Measurements from ENCODE around the gene KRTAP10-4. TPM values are rescaled to one million over a fixed set of nuclear protein-coding genes. Genes with fewer than 3 reads are reported as not detected.

The KRTAP10-4 gene
- total and polyA plus RNA-seq, 10 of the 15 experiments (the other 5 are each of a cell fraction or from before 2014, with no cell fraction given), result not detected

- TF ChIP-seq, protein P1, sequence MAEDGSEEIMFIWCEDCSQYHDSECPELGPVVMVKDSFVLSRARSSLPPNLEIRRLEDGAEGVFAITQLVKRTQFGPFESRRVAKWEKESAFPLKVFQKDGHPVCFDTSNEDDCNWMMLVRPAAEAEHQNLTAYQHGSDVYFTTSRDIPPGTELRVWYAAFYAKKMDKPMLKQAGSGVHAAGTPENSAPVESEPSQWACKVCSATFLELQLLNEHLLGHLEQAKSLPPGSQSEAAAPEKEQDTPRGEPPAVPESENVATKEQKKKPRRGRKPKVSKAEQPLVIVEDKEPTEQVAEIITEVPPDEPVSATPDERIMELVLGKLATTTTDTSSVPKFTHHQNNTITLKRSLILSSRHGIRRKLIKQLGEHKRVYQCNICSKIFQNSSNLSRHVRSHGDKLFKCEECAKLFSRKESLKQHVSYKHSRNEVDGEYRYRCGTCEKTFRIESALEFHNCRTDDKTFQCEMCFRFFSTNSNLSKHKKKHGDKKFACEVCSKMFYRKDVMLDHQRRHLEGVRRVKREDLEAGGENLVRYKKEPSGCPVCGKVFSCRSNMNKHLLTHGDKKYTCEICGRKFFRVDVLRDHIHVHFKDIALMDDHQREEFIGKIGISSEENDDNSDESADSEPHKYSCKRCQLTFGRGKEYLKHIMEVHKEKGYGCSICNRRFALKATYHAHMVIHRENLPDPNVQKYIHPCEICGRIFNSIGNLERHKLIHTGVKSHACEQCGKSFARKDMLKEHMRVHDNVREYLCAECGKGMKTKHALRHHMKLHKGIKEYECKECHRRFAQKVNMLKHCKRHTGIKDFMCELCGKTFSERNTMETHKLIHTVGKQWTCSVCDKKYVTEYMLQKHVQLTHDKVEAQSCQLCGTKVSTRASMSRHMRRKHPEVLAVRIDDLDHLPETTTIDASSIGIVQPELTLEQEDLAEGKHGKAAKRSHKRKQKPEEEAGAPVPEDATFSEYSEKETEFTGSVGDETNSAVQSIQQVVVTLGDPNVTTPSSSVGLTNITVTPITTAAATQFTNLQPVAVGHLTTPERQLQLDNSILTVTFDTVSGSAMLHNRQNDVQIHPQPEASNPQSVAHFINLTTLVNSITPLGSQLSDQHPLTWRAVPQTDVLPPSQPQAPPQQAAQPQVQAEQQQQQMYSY (CRISPR knock-in tag; IDR thresholded peaks at IDR 0.05), result no peak
- TF ChIP-seq SKIL (IDR thresholded peaks at IDR 0.05; ENCODE audit: low read depth, poor library complexity, severe bottlenecking) (no peak), FOXK2 (IDR thresholded peaks at IDR 0.05) (no peak), JUND (IDR thresholded peaks at IDR 0.05; ENCODE audit: low read depth, low read length) (no peak), IKZF2 (IDR thresholded peaks at IDR 0.05) (no peak), BRCA1 (IDR thresholded peaks at IDR 0.05; ENCODE audit: low read depth, low read length) (no peak), FOXM1 (IDR thresholded peaks at IDR 0.05; ENCODE audit: low read depth, low read length) (no peak), RUNX3 (IDR thresholded peaks at IDR 0.05; ENCODE audit: low read length) (no peak)
Observed at GRCh38 chr21:44618909-44619308, 45.4 kb downstream of the KRTAP10-4 start (continued).

Data from GM12878 (cell line).